Ovary (tissue), 3 donors: Measurements from ENCODE around the gene DPPA4.

Source experiments
- POLR2A ChIP-seq: fragments of 450-650 bp; IDR thresholded peaks from one replicate; pipeline ENCODE4 v1.6.1; 2017; ENCODE audit warnings: antibody characterized with exemption, mild to moderate bottlenecking, moderate library complexity
- TF ChIP-seq, protein P1 (sequence below), 3 donors: fragments of 450-650 bp in 2 of 3; fragments of 200-600 bp in 1 of 3; IDR thresholded peaks; one replicate each; pipeline versions ENCODE4 v1.5.1 to v1.8.0; 2016 to 2022; ENCODE audit warnings: antibody characterized with exemption in 3 of 3, mild to moderate bottlenecking in 1 of 3
- donor health status: DM: no; HTN: no; CAD: no.

- TF ChIP-seq, protein P1, sequence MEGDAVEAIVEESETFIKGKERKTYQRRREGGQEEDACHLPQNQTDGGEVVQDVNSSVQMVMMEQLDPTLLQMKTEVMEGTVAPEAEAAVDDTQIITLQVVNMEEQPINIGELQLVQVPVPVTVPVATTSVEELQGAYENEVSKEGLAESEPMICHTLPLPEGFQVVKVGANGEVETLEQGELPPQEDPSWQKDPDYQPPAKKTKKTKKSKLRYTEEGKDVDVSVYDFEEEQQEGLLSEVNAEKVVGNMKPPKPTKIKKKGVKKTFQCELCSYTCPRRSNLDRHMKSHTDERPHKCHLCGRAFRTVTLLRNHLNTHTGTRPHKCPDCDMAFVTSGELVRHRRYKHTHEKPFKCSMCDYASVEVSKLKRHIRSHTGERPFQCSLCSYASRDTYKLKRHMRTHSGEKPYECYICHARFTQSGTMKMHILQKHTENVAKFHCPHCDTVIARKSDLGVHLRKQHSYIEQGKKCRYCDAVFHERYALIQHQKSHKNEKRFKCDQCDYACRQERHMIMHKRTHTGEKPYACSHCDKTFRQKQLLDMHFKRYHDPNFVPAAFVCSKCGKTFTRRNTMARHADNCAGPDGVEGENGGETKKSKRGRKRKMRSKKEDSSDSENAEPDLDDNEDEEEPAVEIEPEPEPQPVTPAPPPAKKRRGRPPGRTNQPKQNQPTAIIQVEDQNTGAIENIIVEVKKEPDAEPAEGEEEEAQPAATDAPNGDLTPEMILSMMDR (IDR thresholded peaks at IDR 0.05): no peak
- no peak for TF ChIP-seq POLR2A
Measured at GRCh38 chr3:109278546-109278945, 58.8 kb downstream of the DPPA4 start.
